ENCODE data around the gene PRDM5.

DNA sequence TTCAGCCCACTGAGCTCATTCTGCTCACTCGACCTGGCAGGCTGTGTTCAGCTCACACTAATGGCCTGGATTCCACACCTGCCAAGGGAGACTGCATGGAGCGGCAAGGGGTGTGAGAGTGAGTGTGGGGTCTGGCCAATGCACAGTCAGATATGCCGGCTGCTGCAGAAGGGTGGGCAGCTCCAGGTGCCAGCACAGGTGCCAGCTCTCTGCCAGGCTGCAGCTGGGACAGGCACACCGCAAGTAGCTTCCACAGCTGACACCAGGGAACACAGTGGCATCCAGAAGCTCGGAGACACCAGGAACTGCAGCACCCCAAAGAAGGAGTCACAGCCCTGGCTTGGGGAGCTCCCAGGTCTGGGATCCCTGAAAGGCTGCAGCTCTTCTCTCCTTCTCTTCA is 83.7 kb downstream of the PRDM5 start:
- TF ChIP-seq, protein P1, sequence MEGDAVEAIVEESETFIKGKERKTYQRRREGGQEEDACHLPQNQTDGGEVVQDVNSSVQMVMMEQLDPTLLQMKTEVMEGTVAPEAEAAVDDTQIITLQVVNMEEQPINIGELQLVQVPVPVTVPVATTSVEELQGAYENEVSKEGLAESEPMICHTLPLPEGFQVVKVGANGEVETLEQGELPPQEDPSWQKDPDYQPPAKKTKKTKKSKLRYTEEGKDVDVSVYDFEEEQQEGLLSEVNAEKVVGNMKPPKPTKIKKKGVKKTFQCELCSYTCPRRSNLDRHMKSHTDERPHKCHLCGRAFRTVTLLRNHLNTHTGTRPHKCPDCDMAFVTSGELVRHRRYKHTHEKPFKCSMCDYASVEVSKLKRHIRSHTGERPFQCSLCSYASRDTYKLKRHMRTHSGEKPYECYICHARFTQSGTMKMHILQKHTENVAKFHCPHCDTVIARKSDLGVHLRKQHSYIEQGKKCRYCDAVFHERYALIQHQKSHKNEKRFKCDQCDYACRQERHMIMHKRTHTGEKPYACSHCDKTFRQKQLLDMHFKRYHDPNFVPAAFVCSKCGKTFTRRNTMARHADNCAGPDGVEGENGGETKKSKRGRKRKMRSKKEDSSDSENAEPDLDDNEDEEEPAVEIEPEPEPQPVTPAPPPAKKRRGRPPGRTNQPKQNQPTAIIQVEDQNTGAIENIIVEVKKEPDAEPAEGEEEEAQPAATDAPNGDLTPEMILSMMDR (conservative IDR thresholded peaks at IDR 0.05 in 1 of 2, IDR thresholded peaks at IDR 0.05 in 1 of 2; ENCODE audit: low read depth in 1 of 2, low read length in 2 of 2), result no peak
- TF ChIP-seq EZH2 (IDR thresholded peaks at IDR 0.05; ENCODE audit: low read length, missing control alignments), result no peak

Measured in fibroblast of lung (primary cell).